DND-41 (cell line): ENCODE measurements around the gene ABHD4.

Experiments
- CTCF ChIP-seq: IDR thresholded peaks from 2 replicates; pipeline ENCODE4 v1.5.1; 2012; ENCODE audit warnings: borderline replicate concordance, low read length, moderate library complexity, mild to moderate bottlenecking; ENCODE audit not compliant: poor library complexity, severe bottlenecking; ENCODE audit errors: extremely low read depth
- EZH2 ChIP-seq: IDR thresholded peaks from 3 replicates; pipeline ENCODE4 v1.6.1; 2012; ENCODE audit warnings: borderline replicate concordance, low read depth, mild to moderate bottlenecking, moderate library complexity, low read length, inconsistent platforms; ENCODE audit not compliant: severe bottlenecking

DNA sequence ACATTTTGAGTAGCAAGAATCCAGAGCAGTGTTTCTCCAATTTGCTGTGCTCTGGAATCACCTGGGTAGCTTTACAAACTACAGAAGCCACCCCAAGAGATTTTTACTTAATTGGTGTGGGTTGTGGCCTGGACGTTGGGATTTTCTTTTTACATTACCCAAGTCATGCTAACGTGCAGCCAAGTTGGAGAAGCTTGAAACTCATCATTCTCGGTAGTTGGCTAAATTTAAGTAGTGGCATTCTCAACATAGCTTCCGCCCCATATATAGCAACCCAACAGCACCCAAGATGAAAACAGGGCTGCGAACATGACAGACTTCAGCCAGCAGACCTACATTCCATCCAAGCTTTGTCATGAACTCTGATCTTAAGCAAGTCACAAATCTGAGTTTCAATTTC is 34.1 kb upstream of the ABHD4 start:
- no peak for TF ChIP-seq CTCF
- TF ChIP-seq EZH2, result no peak
